SK-N-MC (cell line): ENCODE data around the gene RBBP5.

Experiments used
- EZH2 ChIP-seq: fragments of 200-600 bp; sonication (generic); IDR thresholded peaks from one replicate; pipeline ENCODE4 v1.6.1; 2017; ENCODE audit warnings: antibody characterized with exemption
- FOXP2 ChIP-seq: optimal IDR thresholded peaks from 2 replicates; pipeline ENCODE3; 2011; ENCODE audit warnings: mild to moderate bottlenecking, moderate library complexity; ENCODE audit not compliant: insufficient read depth; ENCODE audit errors: extremely low read length, control extremely low read depth
- POLR2AphosphoS5 ChIP-seq: IDR thresholded peaks from 2 replicates; pipeline ENCODE4 v1.6.1; 2012; ENCODE audit warnings: mild to moderate bottlenecking, low read depth, low read length, borderline replicate concordance

GRCh38 chr1:205147191-205147835, 25.5 kb upstream of the RBBP5 start:
- TF ChIP-seq EZH2 (no peak), POLR2AphosphoS5 (no peak), FOXP2 (no peak)
